Measurements from ENCODE around the gene ACOT7. TPM values are rescaled to one million over a fixed set of nuclear protein-coding genes. Genes with fewer than 3 reads are reported as not detected.

Gene ACOT7
- total and polyA plus RNA-seq, 11 donors: 5.7 to 38.9 (median 12.6) TPM

GRCh38 chr1:6261615-6261995 is 132.0 kb downstream of the ACOT7 start:
- peak overlapping the region; percentile 20 to 67 (median 54) for H3K4me3 ChIP-seq
- ATAC-seq (peak in 1 of 4 donors; percentile 13), DNase-seq (no peak)
- no peaks in the 10 kb centered on the region for H3K36me3 ChIP-seq
- H3K9me3 ChIP-seq: no peaks in the 10 kb centered on the region
- H3K27ac ChIP-seq: peak overlapping the region in 8 of 12 donors; percentile 51 to 85 (median 70)
- intact Hi-C loops (cut with DNase I): no loop called here
- H3K4me1 ChIP-seq: peaks cover 0 to 38% (median 25%) of the 10 kb centered on the region in 12 donors
- H3K27me3 ChIP-seq: peaks cover 0 to 26% (median 8%) of the 10 kb centered on the region in 9 donors
- no peak for TF ChIP-seq POLR2A (IDR thresholded peaks at IDR 0.05)
- no peak for TF ChIP-seq CTCF (IDR thresholded peaks at IDR 0.05)
- 9 to 18% (median 13%) methylated on average over 12 to 15 of the region's 15 CpGs for WGBS, 4 donors

- Histone ChIP-seq H3K9me3 (no peaks in the 10 kb centered on the region), H3K4me1 (peaks cover 0 to 38% (median 25%) of the 10 kb centered on the region in 12 donors), H3K4me3 (peak within 1 kb of the TSS; percentile 43 to 84 (median 65)), H3K27ac (peak within 1 kb of the TSS; percentile 8 to 85 (median 69)), H3K36me3 (no peaks in the 10 kb centered on the region), H3K27me3 (peaks cover 0 to 26% (median 8%) of the 10 kb centered on the region in 9 donors)
- DNase-seq (peak in 4 of 5 donors; percentile 58 to 71 (median 64)), ATAC-seq (peak in 3 of 4 donors; percentile 36 to 69 (median 56))
- no peak for TF ChIP-seq POLR2A (IDR thresholded peaks at IDR 0.05)
- no peak for TF ChIP-seq CTCF (IDR thresholded peaks at IDR 0.05)
- 1 to 4% (median 3%) methylated on average over 13 to 78 of the region's 78 CpGs for WGBS, 4 donors
- intact Hi-C loops (cut with DNase I): no loop called here
Measured at GRCh38 chr1:6260961-6261614, 132.5 kb downstream of the ACOT7 start, which contains the start of gene GPR153. TSS of gene GPR153 (minus strand) at chr1:6261098. CDS start at chr1:6254905, 6,193 bp downstream.

- Histone ChIP-seq H3K27me3 (peaks cover 0 to 26% (median 8%) of the 10 kb centered on the region in 9 donors), H3K36me3 (no peaks in the 10 kb centered on the region), H3K9me3 (no peaks in the 10 kb centered on the region), H3K4me1 (peaks cover 0 to 38% (median 25%) of the 10 kb centered on the region in 12 donors), H3K4me3 (peak overlapping the region; percentile 43 to 84 (median 65)), H3K27ac (peak overlapping the region; percentile 8 to 82 (median 64))
- ATAC-seq (peak in 1 of 4 donors; percentile 42), DNase-seq (peak in 2 of 5 donors; percentile 30 to 48)
- intact Hi-C loops (cut with DNase I): no loop called here
- 1 to 3% (median 1%) methylated on average over 8 to 61 of the region's 61 CpGs for WGBS, 4 donors
- TF ChIP-seq CTCF (IDR thresholded peaks at IDR 0.05) (peak in 1 of 12 donors; percentile 3), POLR2A (IDR thresholded peaks at IDR 0.05) (no peak)
Measured at GRCh38 chr1:6260433-6260934, 133.1 kb downstream of the ACOT7 start.
